GM13977 (cell line): ENCODE results near the gene AFF3.

Experiments used
- DNase-seq: peaks from one replicate; pipeline ENCODE4 v3.0.0; 2012; ENCODE audit warnings: low spot score
- CTCF ChIP-seq: IDR thresholded peaks from 2 replicates; pipeline ENCODE4 v1.5.1; 2012; ENCODE audit warnings: mild to moderate bottlenecking, control low read depth; ENCODE audit not compliant: insufficient read depth; ENCODE audit errors: extremely low read depth, missing control alignments
- in situ Hi-C: fragments of 300-500 bp; cut with MboI; formaldehyde crosslinking; loops from one replicate; pipeline ENCODE4 v1.12.0; 2022; ENCODE audit warnings: low sequenced_read_pairs, low pct_unique_long_range_greater_than_20kb, mixed read lengths, inconsistent platforms; ENCODE audit not compliant: unreplicated experiment

Gene AFF3

GRCh38 chr2:99615247-99615771 lies 527.1 kb downstream of the AFF3 start:
- TF ChIP-seq CTCF = no peak
- no peak for DNase-seq
- in situ Hi-C loops = no loop called here

GRCh38 chr2:99613980-99614379 lies 528.4 kb downstream of the AFF3 start:
- TF ChIP-seq CTCF = no peak
- in situ Hi-C loops = no loop called here

GRCh38 chr2:99611786-99612185 lies 530.6 kb downstream of the AFF3 start:
- DNase-seq = no peak
- in situ Hi-C loops = no loop called here
- no peak for TF ChIP-seq CTCF

More at GRCh38 chr2:99613980-99614379, 528.4 kb downstream of the AFF3 start:
- DNase-seq = no peak

GRCh38 chr2:99611034-99611433 lies 531.4 kb downstream of the AFF3 start:
- in situ Hi-C loops = no loop called here
- no peak for TF ChIP-seq CTCF
- no peak for DNase-seq

- TF ChIP-seq CTCF = no peak
- in situ Hi-C loops = no loop called here
These were observed 532.5 kb downstream of the AFF3 start for GRCh38 chr2:99609851-99610381.

GRCh38 chr2:99608861-99609260 lies 533.5 kb downstream of the AFF3 start:
- in situ Hi-C loops = no loop called here
- TF ChIP-seq CTCF = no peak
- no peak for DNase-seq

More at GRCh38 chr2:99609851-99610381, 532.5 kb downstream of the AFF3 start:
- DNase-seq = no peak

- no peak for TF ChIP-seq CTCF
- DNase-seq = no peak
- in situ Hi-C loops = no loop called here
These were observed 534.4 kb downstream of the AFF3 start for GRCh38 chr2:99607861-99608491.
